Central memory CD8-positive, alpha-beta T cell (primary cell): ENCODE results near the gene PWP1.
A peak's percentile ranks its signal among the peaks of the same experiment; 100 is the strongest.

Experiments
- ATAC-seq: fragments of 150-1000 bp; cut with Tn5 transposase; replicated peaks from 2 replicates; pipeline ENCODE4 v1.10.0; 2022; ENCODE audit warnings: mild to moderate bottlenecking, moderate FRiP score, moderate number of reproducible peaks; ENCODE audit not compliant: poor library complexity, severe bottlenecking; ENCODE audit errors: extremely low read depth
- DNase-seq, 2 donors: peaks; one replicate each; pipeline ENCODE4 v3.0.0; 2021; ENCODE audit warnings: low spot score in 2 of 2
- H3K27ac Mint-ChIP-seq: one replicate; pipeline ENCODE4 v1.8.0; 2022; ENCODE audit warnings: low read depth, mild to moderate bottlenecking, moderate library complexity, mixed read lengths
- H3K27me3 Mint-ChIP-seq: one replicate; pipeline ENCODE4 v1.8.0; 2022; ENCODE audit warnings: mixed read lengths
- H3K36me3 Mint-ChIP-seq: one replicate; pipeline ENCODE4 v1.8.0; 2022; ENCODE audit warnings: mild to moderate bottlenecking, moderate library complexity, mixed read lengths; ENCODE audit not compliant: insufficient read depth
- H3K4me1 Mint-ChIP-seq: one replicate; pipeline ENCODE4 v1.8.0; 2022; ENCODE audit warnings: mixed read lengths
- H3K4me3 Mint-ChIP-seq: one replicate; pipeline ENCODE4 v1.8.0; 2022; ENCODE audit warnings: mild to moderate bottlenecking, moderate library complexity, mixed read lengths
- H3K9me3 Mint-ChIP-seq: one replicate; pipeline ENCODE4 v1.8.0; 2022; ENCODE audit warnings: mixed read lengths

Gene PWP1

DNA sequence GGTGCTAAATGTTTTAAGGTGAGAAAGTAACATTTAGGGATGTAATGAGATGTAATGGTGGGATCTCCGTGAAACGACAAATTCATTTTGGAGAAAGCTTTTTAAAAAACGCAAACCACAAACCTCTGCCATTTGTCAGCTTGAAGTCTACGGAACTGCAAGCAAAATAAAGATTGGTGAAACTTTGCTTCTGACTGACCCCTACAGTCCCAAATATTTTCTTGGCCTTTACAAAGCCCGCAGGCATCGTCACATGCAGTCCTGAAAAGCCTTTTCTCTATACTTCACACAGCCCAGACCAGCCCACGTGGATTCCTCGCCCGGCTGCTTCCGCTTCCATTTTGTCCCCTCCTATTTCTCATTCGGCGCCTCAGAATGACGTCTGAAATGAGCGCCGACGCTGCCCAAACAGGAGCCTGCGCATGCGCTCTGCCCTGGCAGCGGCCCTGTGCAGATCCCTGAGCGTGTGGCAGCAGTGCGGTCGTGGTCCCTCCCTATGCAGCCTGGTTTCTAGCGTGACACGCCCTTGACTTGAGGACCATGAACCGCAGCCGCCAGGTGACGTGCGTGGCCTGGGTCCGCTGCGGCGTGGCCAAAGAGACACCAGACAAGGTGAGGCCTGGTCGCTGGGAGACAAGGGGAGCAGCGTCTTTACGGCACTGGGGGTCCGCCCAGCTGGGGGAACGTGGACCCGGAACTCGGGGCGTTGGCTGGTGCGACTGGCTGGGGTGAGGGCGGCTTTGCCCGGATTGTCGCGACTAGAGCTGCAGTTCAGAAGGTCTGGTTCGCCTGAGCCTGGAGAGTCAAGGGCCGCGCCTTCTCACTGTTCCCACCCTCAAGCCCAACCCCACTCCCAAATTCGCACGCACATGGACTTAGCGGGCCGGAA, at the start of gene PWP1:
TSS of gene PWP1 (plus strand) at position 440 of the 889 bp plus-strand sequence. CDS start at position 541, 101 bp downstream.
- peak; percentile 87 for ATAC-seq
- Mint-ChIP-seq H3K36me3 (peaks cover 27% of the 10 kb centered on the region), H3K4me3 (peak within 1 kb of the TSS; percentile 98), H3K27ac (peak within 1 kb of the TSS; percentile 96), H3K4me1 (peaks cover 33% of the 10 kb centered on the region), H3K27me3 (no peaks in the 10 kb centered on the region), H3K9me3 (no peaks in the 10 kb centered on the region)
- DNase-seq = peak; percentile 92 to 93

DNA sequence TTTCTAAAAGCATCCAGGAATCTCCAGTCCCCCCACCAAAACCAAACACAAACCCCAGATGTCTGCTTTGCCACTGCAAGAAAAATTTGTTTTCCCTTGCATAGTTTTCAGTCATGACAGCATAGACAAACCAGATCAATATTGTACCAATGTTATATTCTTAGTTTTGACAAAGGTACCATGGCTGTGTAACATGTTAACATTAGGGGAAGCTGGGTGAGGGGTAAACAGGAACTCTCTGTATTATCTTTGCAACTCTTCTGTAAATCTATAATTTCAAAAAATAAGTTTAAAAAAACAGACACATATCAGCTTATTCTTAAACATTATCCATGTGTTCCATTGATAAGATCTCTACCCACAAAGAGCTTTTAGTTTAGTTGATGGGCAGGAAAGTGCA, 44.4 kb upstream of the PWP1 start:
- Mint-ChIP-seq H3K4me3 (no peak overlapping the region), H3K9me3 (no peaks in the 10 kb centered on the region), H3K27me3 (no peaks in the 10 kb centered on the region), H3K4me1 (no peaks in the 10 kb centered on the region), H3K27ac (no peak overlapping the region), H3K36me3 (peaks cover 2% of the 10 kb centered on the region)
- no peak for DNase-seq
- no peak for ATAC-seq

DNA sequence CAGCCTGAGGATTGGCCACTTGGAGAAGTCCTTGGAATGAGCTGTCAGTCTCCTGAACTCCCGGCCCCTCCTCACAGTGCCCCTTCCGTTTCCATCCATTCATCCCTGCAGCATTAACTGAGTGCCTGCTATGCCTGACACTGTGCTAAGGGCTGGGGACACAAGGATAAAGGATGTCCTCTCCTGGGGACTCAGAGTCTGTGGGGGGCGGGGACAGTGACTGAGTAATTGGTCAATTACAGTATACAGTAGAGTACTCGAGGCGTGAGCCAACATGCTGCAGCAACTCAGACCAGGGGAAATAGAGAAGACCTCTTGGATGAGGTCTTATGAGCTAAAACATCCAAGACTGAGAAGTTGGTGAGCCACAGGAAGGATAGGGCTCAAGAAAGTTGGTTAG, 43.4 kb upstream of the PWP1 start:
- Mint-ChIP-seq H3K36me3 (peaks cover 2% of the 10 kb centered on the region), H3K27me3 (no peaks in the 10 kb centered on the region), H3K9me3 (no peaks in the 10 kb centered on the region), H3K4me1 (no peaks in the 10 kb centered on the region), H3K4me3 (no peak overlapping the region), H3K27ac (no peak overlapping the region)
- DNase-seq (no peak), ATAC-seq (no peak)

DNA sequence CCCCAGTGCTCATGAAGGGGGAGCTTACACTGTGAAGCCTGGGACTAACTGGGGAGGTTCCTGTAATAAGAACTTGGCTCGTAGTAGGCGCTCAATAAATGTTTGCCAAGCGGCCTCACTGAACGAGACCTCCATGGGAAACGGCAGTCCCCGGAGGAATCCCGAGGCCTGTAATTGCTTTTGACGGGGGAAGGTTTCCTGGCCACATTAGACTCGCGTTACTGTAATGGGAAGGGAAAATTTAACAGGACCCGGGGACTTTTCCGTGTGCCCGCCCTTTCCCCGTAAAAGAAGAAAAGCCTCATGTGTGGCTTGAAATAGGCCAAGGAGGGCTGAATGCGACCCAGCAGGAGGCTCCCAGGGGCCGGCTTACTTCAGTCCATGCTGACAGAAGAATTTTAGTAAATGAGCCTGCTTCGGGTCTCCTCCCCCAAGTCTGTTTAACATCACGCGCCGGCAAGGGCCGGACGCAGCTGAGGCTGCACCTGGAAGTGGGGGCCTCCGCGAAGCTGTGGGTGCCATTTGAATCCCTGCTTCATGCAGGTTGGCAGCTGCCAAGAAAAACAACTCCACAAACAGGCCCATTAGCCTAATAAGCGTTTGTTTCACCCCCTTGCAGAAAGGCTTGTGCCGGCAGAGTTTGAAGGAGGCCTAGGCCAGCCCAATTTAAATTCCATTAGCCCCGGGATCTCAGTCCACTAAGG, 39.8 kb upstream of the PWP1 start:
- Mint-ChIP-seq H3K4me1 (no peaks in the 10 kb centered on the region), H3K9me3 (no peaks in the 10 kb centered on the region), H3K4me3 (no peak overlapping the region), H3K27ac (no peak overlapping the region), H3K36me3 (peaks cover 4% of the 10 kb centered on the region), H3K27me3 (no peaks in the 10 kb centered on the region)
- no peak for ATAC-seq
- no peak for DNase-seq

DNA sequence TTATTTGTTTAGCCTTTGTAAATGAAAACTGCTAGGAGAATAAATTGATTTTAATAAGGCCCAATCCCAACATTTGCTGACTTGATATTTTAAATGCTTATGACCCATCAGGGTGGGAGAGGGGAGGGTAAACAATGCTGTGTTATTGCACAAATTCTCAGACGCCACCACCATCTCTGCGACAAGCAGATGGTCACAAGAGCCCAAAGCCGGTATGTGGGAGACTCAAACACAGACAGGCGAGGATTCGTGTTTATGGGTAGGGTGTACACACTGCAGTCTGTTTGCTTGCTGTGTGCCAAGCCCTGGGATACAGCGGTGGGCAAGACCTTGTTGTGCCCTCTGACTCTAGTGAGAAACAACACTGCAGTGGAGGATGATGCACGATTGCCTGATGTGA, 39.2 kb upstream of the PWP1 start:
- Mint-ChIP-seq H3K9me3 (no peaks in the 10 kb centered on the region), H3K4me1 (no peaks in the 10 kb centered on the region), H3K27me3 (no peaks in the 10 kb centered on the region), H3K27ac (no peak overlapping the region), H3K4me3 (no peak overlapping the region), H3K36me3 (peaks cover 4% of the 10 kb centered on the region)
- no peak for ATAC-seq
- DNase-seq = no peak

DNA sequence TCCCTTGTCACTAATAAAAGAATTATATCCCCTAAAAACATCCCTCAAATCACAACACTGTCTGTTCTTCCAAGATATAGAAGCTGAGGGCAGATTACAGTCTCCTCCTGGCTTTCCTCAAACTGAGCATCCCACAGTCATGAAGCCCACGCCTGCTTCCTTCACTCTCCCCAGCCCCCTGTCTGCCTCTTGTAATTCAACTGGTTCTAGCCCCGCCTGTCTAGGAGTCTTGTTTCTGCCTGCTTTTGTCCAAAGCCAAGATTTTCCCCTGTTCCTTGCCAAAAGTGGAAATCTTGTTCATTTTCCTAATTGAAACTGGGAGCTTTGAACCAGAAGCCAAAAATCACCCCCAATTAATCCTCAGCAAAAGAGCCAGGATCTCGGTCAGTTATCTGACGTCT, 35.9 kb upstream of the PWP1 start:
- Mint-ChIP-seq H3K4me1 (no peaks in the 10 kb centered on the region), H3K36me3 (peaks cover 2% of the 10 kb centered on the region)

DNA sequence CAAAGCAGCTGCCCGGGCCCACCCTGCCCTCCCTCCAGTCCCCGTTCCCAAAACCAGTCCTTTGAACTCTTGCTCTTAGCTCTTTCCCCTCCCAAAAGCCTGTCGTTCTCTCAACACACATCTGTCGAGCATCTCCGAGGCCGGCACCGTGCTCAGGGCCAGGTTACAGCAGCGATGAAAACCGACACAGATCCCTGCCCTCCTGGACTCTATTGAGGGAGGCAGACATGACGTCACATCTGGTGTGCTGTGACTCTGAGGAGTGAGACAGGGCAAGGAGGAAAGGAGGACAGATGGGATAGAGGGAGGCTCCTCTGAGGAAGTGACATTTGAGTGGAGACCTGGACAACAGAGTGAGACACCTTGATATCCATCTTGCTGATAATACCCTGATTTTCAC, 34.6 kb upstream of the PWP1 start:
- no peak overlapping the region for H3K27ac Mint-ChIP-seq
- H3K4me3 Mint-ChIP-seq = no peak overlapping the region
- H3K4me1 Mint-ChIP-seq = no peaks in the 10 kb centered on the region
- no peaks in the 10 kb centered on the region for H3K27me3 Mint-ChIP-seq
- ATAC-seq (no peak), DNase-seq (no peak)
- H3K9me3 Mint-ChIP-seq = no peaks in the 10 kb centered on the region
- H3K36me3 Mint-ChIP-seq = peaks cover 2% of the 10 kb centered on the region

More for the DNA sequence above, 35.9 kb upstream of the PWP1 start:
- Mint-ChIP-seq H3K27ac (no peak overlapping the region), H3K27me3 (no peaks in the 10 kb centered on the region), H3K4me3 (no peak overlapping the region), H3K9me3 (no peaks in the 10 kb centered on the region)
- DNase-seq = no peak
- no peak for ATAC-seq

DNA sequence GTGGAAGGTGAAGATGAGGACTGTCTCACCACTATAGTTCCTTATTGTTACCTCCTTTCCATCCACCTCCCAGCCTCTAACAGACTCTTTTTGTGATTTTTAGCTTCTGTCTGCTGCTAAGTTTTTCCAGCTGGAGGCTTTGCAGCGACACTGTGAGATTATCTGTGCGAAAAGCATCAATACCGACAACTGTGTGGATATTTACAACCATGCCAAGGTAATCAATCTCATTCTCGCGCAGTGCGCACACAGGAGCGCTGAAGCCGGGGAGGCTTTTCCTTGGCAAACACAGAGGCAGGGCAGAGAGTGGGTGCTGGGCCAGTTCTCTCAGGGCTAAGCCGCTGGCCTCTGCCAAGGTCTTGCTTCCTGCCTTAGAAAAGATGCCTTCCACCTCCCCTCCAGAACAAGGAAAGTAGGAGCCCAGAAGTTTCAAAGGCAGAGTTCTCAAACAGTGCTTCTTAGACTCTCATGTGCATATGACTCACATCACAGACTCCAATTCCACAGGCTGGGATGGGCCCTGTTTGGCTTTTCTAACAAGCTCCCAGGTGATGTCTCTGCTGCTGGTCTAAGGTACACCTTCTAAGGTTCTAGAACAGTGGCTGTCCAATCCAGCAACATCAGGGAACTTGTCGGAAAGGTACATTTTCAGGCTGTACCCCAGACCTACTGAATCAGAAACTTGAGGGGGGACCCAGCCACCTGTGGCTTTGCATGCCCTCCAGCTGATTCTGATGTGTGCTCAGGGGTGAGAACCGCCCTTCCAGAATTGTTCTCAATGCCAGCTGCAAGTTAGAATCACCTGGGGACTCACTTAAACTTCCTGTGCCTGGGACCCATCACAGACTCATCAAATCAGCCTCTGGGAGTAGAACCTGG, 33.8 kb upstream of the PWP1 start:
- Mint-ChIP-seq H3K27me3 (no peaks in the 10 kb centered on the region), H3K36me3 (peaks cover 2% of the 10 kb centered on the region), H3K27ac (no peak overlapping the region), H3K9me3 (no peaks in the 10 kb centered on the region), H3K4me1 (no peaks in the 10 kb centered on the region), H3K4me3 (no peak overlapping the region)
- DNase-seq = no peak
- ATAC-seq = no peak

DNA sequence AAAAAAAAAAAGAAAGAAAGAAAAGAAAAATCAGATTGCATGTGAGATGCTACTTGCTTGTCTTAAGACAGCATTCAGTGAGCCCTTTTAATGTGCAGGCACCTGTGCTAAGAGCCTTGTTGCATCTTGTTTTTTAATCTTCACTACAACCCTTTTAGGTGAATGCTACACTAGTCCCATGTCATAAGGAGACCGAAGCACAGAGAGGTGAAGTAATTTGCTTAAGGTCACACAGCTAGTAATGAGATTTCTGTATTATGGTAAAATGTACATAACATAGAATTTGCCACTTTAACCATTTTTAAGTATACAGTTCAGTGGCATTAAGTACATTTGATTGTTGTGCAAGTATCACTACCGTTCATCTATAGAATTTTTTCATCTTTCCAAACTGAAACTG, 32.1 kb upstream of the PWP1 start:
- ATAC-seq (no peak), DNase-seq (no peak)
- no peaks in the 10 kb centered on the region for H3K4me1 Mint-ChIP-seq
- H3K4me3 Mint-ChIP-seq = no peak overlapping the region
- H3K27ac Mint-ChIP-seq = no peak overlapping the region
- H3K9me3 Mint-ChIP-seq = no peaks in the 10 kb centered on the region
- peaks cover 5% of the 10 kb centered on the region for H3K36me3 Mint-ChIP-seq
- H3K27me3 Mint-ChIP-seq = no peaks in the 10 kb centered on the region

DNA sequence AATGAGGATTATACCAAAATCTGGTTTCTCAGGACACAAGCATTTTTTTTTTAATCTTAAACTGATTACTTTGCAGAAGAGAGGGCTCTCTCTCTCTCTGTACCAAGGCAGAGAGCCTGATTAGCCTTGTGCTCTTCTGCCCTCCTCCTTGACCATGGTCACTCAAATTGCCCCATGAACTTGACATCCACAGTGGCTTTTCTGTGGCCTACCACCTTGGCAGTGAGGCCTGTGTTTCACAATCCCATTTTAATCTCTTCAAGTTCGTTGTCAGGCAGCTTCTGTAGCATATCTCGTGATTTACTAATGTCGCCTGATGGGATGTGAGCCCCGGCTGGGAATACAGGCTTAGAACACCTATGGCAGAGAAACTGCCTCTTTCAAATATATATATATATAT, 30.7 kb upstream of the PWP1 start:
- DNase-seq (no peak), ATAC-seq (no peak)
- H3K9me3 Mint-ChIP-seq = no peaks in the 10 kb centered on the region
- H3K4me3 Mint-ChIP-seq = no peak overlapping the region
- no peaks in the 10 kb centered on the region for H3K27me3 Mint-ChIP-seq
- no peak overlapping the region for H3K27ac Mint-ChIP-seq
- no peaks in the 10 kb centered on the region for H3K4me1 Mint-ChIP-seq
- H3K36me3 Mint-ChIP-seq = peaks cover 8% of the 10 kb centered on the region

DNA sequence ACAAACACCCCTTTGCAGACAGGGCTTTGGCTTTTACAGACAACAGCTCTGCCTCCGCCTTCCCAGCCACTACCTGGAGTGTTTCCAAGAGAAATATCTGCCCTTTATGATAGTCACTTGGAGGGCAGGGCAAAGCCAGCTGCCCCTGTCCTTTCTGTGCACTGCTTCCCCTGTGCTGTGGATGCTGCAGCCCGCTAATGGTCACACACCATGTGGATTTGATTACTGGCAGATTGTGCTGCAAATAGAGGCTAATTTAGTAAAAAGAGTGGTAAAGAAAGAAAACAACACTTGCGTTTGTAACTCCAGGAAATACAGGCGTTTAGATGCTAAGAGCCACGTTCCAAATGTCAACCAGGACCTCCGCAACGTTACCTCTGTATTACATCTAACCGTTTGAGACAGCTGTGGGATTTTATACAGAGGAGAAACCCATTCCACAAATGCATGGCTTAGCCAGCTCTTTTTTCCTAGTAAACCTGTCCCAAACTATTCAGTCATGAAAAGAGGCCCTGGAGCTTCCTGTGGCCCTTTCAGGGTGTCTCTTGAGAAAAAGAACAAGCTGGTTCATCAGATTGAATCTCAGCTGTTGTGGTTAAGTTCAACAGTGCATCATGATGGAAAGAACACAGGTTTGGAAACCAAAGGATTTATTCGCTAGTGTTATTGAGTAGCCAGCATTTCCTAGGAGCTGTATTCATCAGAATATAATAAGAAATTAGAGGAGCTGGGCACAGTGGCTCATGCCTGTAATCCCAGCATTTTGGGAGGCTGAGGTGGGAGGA, 30.1 kb upstream of the PWP1 start:
- no peaks in the 10 kb centered on the region for H3K4me1 Mint-ChIP-seq
- ATAC-seq (no peak), DNase-seq (no peak)
- no peak overlapping the region for H3K27ac Mint-ChIP-seq
- peaks cover 6% of the 10 kb centered on the region for H3K36me3 Mint-ChIP-seq
- H3K4me3 Mint-ChIP-seq = no peak overlapping the region
- H3K27me3 Mint-ChIP-seq = no peaks in the 10 kb centered on the region
- no peaks in the 10 kb centered on the region for H3K9me3 Mint-ChIP-seq

DNA sequence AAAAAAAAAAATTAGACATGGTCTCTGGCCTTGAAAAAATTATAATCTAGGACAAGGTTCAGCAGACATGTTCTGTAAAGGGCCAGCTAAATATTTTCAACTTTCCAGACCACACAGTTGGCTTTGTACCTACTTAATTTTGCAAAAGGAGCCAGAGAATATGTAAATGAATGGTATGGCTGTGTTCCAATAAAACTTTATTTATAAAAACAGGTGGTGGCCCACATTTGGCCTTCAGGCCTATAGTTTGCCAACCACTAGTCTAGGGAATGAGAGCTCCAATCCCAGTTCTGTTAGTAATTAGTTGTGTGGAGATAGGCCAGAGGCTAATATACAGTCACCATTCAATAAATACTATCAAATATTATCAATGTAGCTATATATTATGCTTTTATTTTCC, 29.3 kb upstream of the PWP1 start:
- no peaks in the 10 kb centered on the region for H3K9me3 Mint-ChIP-seq
- H3K27me3 Mint-ChIP-seq = no peaks in the 10 kb centered on the region
- no peaks in the 10 kb centered on the region for H3K4me1 Mint-ChIP-seq
- DNase-seq = no peak
- no peak overlapping the region for H3K4me3 Mint-ChIP-seq
- no peak overlapping the region for H3K27ac Mint-ChIP-seq
- ATAC-seq = no peak
- peaks cover 6% of the 10 kb centered on the region for H3K36me3 Mint-ChIP-seq
